PC-9 (cell line): ENCODE measurements around the gene DDX49. TPM values are rescaled to one million over a fixed set of nuclear protein-coding genes. Genes with fewer than 3 reads are reported as not detected.

Experiments used
- BruUV-seq: library from RNA; stranded (reverse); fragments of 400-500 nt; replicated peaks from 2 replicates; lab custom pipeline; 2021; lab: Mats Ljungman, UMichigan
- CTCF ChIA-PET: fragments of 300-600 bp; sonication (Branson Sonifier 250); formaldehyde crosslinking; loops from one replicate; lab custom pipeline; 2022; ENCODE audit warnings: antibody characterized with exemption; lab: Charles Lee
- POLR2A ChIA-PET: fragments of 300-600 bp; sonication (Branson Sonifier 250); formaldehyde crosslinking; loops from one replicate; lab custom pipeline; 2022; ENCODE audit warnings: antibody characterized with exemption; ENCODE audit not compliant: unreplicated experiment; lab: Charles Lee
- DNase-seq, 2 experiments: peaks; one replicate each; pipeline versions ENCODE4 v3.0.0 to v3.0.0-alpha.2; 2015 to 2022; ENCODE audit warnings: mixed read lengths in 1 of 2
- H2AFZ ChIP-seq: fragments of 200-600 bp; sonication (generic); 2 replicates; pipeline ENCODE4 v1.8.1; 2017; ENCODE audit warnings: antibody characterized with exemption
- H3F3A ChIP-seq: fragments of 200-600 bp; sonication (generic); 2 replicates; pipeline ENCODE4 v1.8.1; 2017; ENCODE audit warnings: antibody characterized with exemption, mild to moderate bottlenecking, low read depth; ENCODE audit not compliant: insufficient read depth
- H3K27ac ChIP-seq: fragments of 200-600 bp; sonication (generic); 2 replicates; pipeline ENCODE4 v1.6.1; 2016; ENCODE audit warnings: mixed run types
- H3K27me3 ChIP-seq: fragments of 200-600 bp; sonication (generic); 2 replicates; pipeline ENCODE4 v1.6.1; 2016; ENCODE audit warnings: low read depth, mixed run types; ENCODE audit not compliant: insufficient read depth
- H3K36me3 ChIP-seq: fragments of 200-600 bp; sonication (generic); 2 replicates; pipeline ENCODE4 v1.6.1; 2016; ENCODE audit warnings: low read depth, mixed run types
- H3K4me1 ChIP-seq: fragments of 200-600 bp; sonication (generic); replicated peaks from 2 replicates; pipeline ENCODE4 v1.6.1; 2016; ENCODE audit warnings: mixed run types; ENCODE audit not compliant: insufficient read depth
- H3K4me2 ChIP-seq: fragments of 200-600 bp; sonication (generic); 2 replicates; pipeline ENCODE4 v1.6.1; 2017; ENCODE audit warnings: mixed run types
- H3K4me3 ChIP-seq: fragments of 200-600 bp; sonication (generic); 2 replicates; pipeline ENCODE4 v1.6.1; 2016; ENCODE audit warnings: mixed run types
- H3K79me2 ChIP-seq: fragments of 200-600 bp; sonication (generic); 2 replicates; pipeline ENCODE4 v1.6.1; 2017; ENCODE audit warnings: low read depth, mixed run types
- H3K9me2 ChIP-seq: fragments of 200-600 bp; sonication (generic); 2 replicates; pipeline ENCODE4 v1.8.1; 2017; ENCODE audit warnings: mild to moderate bottlenecking; ENCODE audit not compliant: insufficient read depth
- H3K9me3 ChIP-seq: fragments of 200-600 bp; sonication (generic); 2 replicates; pipeline ENCODE4 v1.8.1; 2016; ENCODE audit warnings: low read depth; ENCODE audit not compliant: insufficient read depth
- H4K20me1 ChIP-seq: fragments of 200-600 bp; sonication (generic); 2 replicates; pipeline ENCODE4 v1.8.1; 2017; ENCODE audit not compliant: insufficient read depth
- CTCF ChIP-seq: fragments of 200-600 bp; sonication (generic); conservative IDR thresholded peaks from 2 replicates; pipeline ENCODE4 v1.6.1; 2017; ENCODE audit warnings: mixed run types, antibody characterized with exemption, mild to moderate bottlenecking, moderate library complexity
- EZH2 ChIP-seq: fragments of 200-600 bp; sonication (generic); IDR thresholded peaks from 2 replicates; pipeline ENCODE4 v1.8.0; 2017; ENCODE audit warnings: antibody characterized with exemption, low read depth
- intact Hi-C: fragments of 100-400 bp; cut with micrococcal nuclease; formaldehyde crosslinking; loops from one replicate; pipeline ENCODE4 v1.10.0; 2022; ENCODE audit not compliant: unreplicated experiment
- total RNA-seq: library from RNA; stranded (reverse); gene quantifications from 2 replicates; pipeline ENCODE4 v1.2.3, GENCODE V29; 2021

The DDX49 gene
- total RNA-seq, 1 experiment from 2014 or later: 41.2 TPM

GRCh38 chr19:18910801-18911436 is 8.6 kb upstream of the DDX49 start:
- H4K20me1 ChIP-seq: peaks cover 61% of the 10 kb centered on the region
- no peaks in the 10 kb centered on the region for H3K27me3 ChIP-seq
- no peak for DNase-seq
- peaks cover 5% of the 10 kb centered on the region; the same call in 1 of the 2 replicates for H3K36me3 ChIP-seq
- TF ChIP-seq EZH2 (no peak), CTCF (no peak)
- H3K79me2 ChIP-seq: peaks cover 36% of the 10 kb centered on the region
- H3K9me3 ChIP-seq: no peaks in the 10 kb centered on the region
- no peak overlapping the region for H3K4me3 ChIP-seq
- no peaks in the 10 kb centered on the region for H3K9me2 ChIP-seq
- no peak overlapping the region for H2AFZ ChIP-seq
- ChIA-PET POLR2A (interaction anchor here (0.6 kb wide), 1 partner anchor 39 kb away, joined by 4 read pairs; no protein-coding TSS in a partner anchor), CTCF (no interaction called here)
- intact Hi-C loops: loop anchor here (10.0 kb wide), 2 partner anchors 336 to 436 kb away; partner anchors contain the start of gene UBA52
- H3K4me1 ChIP-seq: no peaks in the 10 kb centered on the region
- no peaks in the 10 kb centered on the region for H3F3A ChIP-seq
- no peak overlapping the region for H3K4me2 ChIP-seq
- H3K27ac ChIP-seq: no peak overlapping the region
- no TSS peak for BruUV-seq

GRCh38 chr19:18912933-18913332 is 6.6 kb upstream of the DDX49 start:
- intact Hi-C loops: loop anchor here (10.0 kb wide), 2 partner anchors 338 to 438 kb away; partner anchors contain the start of gene UBA52
- peaks cover 7% of the 10 kb centered on the region for H3K4me1 ChIP-seq
- no peaks in the 10 kb centered on the region for H3K9me3 ChIP-seq
- H3K36me3 ChIP-seq: peaks cover 5% of the 10 kb centered on the region; the same call in 1 of the 2 replicates
- no peak overlapping the region for H2AFZ ChIP-seq
- no peaks in the 10 kb centered on the region; the same call in 1 of the 2 replicates for H3F3A ChIP-seq
- POLR2A ChIA-PET: no interaction called here
- no peak overlapping the region for H3K4me3 ChIP-seq
- H3K4me2 ChIP-seq: no peak overlapping the region
- H3K27ac ChIP-seq: no peak overlapping the region
- H3K27me3 ChIP-seq: no peaks in the 10 kb centered on the region
- H3K9me2 ChIP-seq: no peaks in the 10 kb centered on the region
- CTCF ChIA-PET: interaction anchor here (0.6 kb wide), 1 partner anchor 76 kb away, joined by 6 read pairs; no protein-coding TSS in a partner anchor
- no TSS peak for BruUV-seq
- H4K20me1 ChIP-seq: peaks cover 67% of the 10 kb centered on the region
- TF ChIP-seq EZH2 (no peak), CTCF (no peak)
- peaks cover 56% of the 10 kb centered on the region for H3K79me2 ChIP-seq
- no peak for DNase-seq

- Histone ChIP-seq H3K9me3 (no peaks in the 10 kb centered on the region), H3K4me1 (peaks cover 10% of the 10 kb centered on the region), H3K36me3 (peaks cover 5% of the 10 kb centered on the region; the same call in 1 of the 2 replicates), H3K79me2 (peaks cover 61% of the 10 kb centered on the region), H3K27ac (no peak overlapping the region), H3K4me3 (no peak overlapping the region), H4K20me1 (peaks cover 71% of the 10 kb centered on the region), H3K4me2 (no peak overlapping the region), H3F3A (peaks cover 3% of the 10 kb centered on the region; the same call in 1 of the 2 replicates), H3K27me3 (no peaks in the 10 kb centered on the region), H3K9me2 (no peaks in the 10 kb centered on the region), H2AFZ (no peak overlapping the region)
- ChIA-PET CTCF (interaction anchor here (0.6 kb wide), 1 partner anchor 75 kb away, joined by 6 read pairs; no protein-coding TSS in a partner anchor), POLR2A (no interaction called here)
- no peak for TF ChIP-seq EZH2
- no TSS peak for BruUV-seq
- no peak for DNase-seq
- intact Hi-C loops: loop anchor here (10.0 kb wide), 2 partner anchors 339 to 439 kb away; partner anchors contain the start of gene UBA52
Measured at GRCh38 chr19:18913466-18913865, 6.0 kb upstream of the DDX49 start.
